Right lobe of liver (tissue), 4 donors: ENCODE measurements around the gene KCNJ5.

Source experiments
- POLR2A ChIP-seq: fragments of 450-650 bp; IDR thresholded peaks from one replicate; pipeline ENCODE4 v1.6.1; 2017; ENCODE audit warnings: antibody characterized with exemption, mild to moderate bottlenecking
- TF ChIP-seq, protein P1 (sequence below), 4 donors: fragments of 200-600 bp in 3 of 4; fragments of 450-650 bp in 1 of 4; IDR thresholded peaks; one replicate each; pipeline versions ENCODE4 v1.5.1 to v1.8.0; 2016 to 2022; ENCODE audit warnings: antibody characterized with exemption in 4 of 4, mild to moderate bottlenecking in 2 of 4
- donor health status: DM: no; HTN: no; CAD: no.
- donor health status: DM: no; HTN: no; CAD: no.
- donor health status: DM: no; HTN: yes; CAD: no.

DNA sequence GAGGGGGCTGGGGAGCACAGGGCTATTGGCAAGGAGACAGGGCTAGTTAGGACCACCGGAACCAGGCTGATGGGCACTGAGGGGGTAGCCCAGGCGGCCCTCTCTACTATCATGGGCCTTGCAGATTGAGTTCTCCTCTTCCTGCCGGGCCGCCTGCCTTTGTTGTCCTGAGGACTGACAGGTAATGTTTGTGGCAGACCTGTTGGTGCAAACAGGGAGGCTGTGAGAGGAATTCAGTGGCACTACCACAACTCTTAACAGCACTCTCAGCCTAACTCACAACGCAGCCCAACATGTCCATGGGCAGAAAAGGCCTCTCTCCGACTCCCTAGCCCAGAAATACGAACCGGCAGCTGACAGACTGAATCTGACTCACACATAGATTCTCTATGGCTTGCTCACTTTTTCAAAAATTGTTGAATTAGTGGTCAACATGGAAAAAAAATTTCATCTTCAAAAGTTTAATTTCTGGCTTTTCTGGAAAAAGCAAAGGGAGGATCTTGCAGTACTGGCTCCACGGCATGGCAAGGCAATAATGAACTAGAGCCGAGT, 11.4 kb downstream of the KCNJ5 start:
- TF ChIP-seq POLR2A: no peak
- TF ChIP-seq, protein P1, sequence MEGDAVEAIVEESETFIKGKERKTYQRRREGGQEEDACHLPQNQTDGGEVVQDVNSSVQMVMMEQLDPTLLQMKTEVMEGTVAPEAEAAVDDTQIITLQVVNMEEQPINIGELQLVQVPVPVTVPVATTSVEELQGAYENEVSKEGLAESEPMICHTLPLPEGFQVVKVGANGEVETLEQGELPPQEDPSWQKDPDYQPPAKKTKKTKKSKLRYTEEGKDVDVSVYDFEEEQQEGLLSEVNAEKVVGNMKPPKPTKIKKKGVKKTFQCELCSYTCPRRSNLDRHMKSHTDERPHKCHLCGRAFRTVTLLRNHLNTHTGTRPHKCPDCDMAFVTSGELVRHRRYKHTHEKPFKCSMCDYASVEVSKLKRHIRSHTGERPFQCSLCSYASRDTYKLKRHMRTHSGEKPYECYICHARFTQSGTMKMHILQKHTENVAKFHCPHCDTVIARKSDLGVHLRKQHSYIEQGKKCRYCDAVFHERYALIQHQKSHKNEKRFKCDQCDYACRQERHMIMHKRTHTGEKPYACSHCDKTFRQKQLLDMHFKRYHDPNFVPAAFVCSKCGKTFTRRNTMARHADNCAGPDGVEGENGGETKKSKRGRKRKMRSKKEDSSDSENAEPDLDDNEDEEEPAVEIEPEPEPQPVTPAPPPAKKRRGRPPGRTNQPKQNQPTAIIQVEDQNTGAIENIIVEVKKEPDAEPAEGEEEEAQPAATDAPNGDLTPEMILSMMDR (IDR thresholded peaks at IDR 0.05): no peak
